Measurements from ENCODE around the gene GLYATL1B.
"Not testable (repeated sequence)": the region's sequence is repeated elsewhere in the genome, so short reads cannot be mapped to it uniquely, and the experiment has no call there.

The GLYATL1B gene, protein sequence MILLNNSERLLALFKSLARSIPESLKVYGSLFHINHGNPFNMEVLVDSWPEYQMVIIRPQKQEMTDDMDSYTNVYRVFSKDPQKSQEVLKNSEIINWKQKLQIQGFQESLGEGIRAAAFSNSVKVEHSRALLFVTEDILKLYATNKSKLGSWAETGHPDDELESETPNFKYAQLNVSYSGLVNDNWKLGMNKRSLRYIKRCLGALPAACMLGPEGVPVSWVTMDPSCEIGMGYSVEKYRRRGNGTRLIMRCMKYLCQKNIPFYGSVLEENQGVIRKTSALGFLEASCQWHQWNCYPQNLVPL

DNA sequence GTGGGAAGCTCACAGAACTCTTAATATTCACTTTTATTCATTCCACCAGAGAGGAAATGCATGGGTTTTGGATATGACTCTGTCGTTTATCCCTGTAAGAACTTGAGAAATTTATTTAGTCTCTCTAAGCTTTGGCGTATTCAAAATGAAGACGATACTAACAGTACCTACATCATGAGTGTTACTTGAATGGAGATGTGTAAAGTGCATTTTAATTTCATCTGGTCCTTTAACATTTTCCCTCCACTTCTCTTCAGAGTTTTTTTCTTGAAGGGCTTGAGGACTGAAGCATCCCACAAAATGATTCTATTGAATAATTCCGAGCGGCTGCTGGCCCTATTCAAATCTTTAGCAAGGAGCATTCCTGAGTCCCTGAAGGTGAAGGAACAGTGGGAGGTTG is at the start of gene GLYATL1B:
GLYATL1B (plus strand) TSS at position 301 of the 400 bp plus-strand sequence; CDS start at position 301, 0 bp downstream.
- not testable (repeated sequence) for DNase-seq (ENCODE audit: low read depth in 1 of 2, low spot score in 1 of 2)

DNA sequence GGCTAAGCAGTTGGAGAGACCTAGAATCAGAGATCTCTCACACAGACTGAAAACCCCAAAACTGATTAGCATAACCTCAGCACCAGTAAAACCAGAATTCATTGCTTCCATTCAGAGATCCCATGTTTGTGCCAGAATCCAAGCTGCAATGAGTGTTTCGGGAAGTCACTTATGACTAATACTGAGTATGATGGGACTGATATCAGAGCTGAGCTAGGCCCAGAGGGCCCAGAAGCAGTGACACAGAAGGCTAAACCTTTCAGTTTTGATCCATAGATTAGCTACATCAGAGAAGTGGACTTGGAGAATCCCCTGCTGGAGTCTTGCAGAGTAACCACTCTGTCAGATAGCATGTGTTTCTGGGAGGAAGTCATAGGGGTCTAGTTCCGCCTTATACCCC is 49.6 kb upstream of the GLYATL1B start:
- DNase-seq (ENCODE audit: low read depth in 1 of 2, low spot score in 1 of 2), result not testable (repeated sequence)

DNA sequence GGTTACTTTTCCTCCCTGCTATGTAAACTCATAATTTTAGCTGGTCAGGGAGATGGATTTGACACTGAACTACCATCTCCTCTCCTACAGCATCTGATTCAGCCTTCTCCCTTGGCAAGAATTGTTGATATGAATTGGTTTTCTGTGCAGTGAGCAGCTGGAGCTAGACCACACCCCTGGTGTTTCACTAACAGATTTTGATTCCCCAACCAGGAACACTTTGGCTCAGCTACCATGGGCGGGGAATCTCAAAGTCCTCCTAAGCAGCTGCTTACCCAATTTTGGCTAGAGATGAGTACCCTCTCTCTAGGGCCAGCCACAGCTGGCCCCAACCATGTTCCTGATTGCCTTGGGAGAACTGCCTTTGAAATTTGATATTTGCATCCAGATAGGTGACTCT is 48.7 kb upstream of the GLYATL1B start:
- DNase-seq (ENCODE audit: low read depth in 1 of 2, low spot score in 1 of 2), result not testable (repeated sequence)

DNA sequence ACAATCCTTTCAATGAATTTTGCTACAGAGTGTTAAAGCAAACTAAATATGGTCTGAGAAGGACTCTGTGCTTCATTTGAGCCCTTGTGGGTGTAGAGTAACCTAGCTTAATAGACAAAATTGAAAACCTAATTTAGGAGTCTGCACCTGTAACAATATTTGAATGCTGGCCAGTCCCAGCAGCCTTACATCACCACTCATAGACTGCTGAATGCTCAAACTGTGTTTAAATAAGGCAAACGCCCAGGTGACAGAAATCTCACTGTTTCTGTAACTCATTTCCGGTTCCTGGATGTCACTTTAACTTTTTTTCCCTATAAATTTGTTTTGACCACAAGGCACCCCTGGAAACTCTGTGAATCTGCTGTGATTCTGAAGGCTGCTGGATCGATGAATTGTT is 45.5 kb upstream of the GLYATL1B start:
- no peak for DNase-seq (ENCODE audit: low read depth in 1 of 2, low spot score in 1 of 2)

DNA sequence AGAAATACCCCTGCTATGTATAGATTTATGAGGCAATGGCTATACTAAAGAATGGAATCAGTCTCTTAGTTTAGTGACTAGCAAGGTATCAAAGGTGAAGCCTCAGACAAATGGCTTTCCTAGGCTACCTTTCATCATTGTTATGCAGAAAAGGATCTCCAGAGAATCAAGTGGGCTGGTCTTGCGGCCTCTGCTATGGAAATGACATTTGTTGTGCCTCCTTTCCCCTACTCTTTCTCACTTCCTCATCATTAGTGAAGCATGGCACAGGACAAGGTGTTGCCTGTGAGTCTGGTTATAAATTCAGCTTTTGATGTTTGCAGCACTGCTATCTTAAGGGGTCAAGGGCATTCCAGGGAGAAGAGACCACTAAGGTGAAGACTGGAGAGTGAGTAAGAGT is 34.7 kb upstream of the GLYATL1B start:
- not testable (repeated sequence) for DNase-seq (ENCODE audit: low read depth in 1 of 2, low spot score in 1 of 2)

DNA sequence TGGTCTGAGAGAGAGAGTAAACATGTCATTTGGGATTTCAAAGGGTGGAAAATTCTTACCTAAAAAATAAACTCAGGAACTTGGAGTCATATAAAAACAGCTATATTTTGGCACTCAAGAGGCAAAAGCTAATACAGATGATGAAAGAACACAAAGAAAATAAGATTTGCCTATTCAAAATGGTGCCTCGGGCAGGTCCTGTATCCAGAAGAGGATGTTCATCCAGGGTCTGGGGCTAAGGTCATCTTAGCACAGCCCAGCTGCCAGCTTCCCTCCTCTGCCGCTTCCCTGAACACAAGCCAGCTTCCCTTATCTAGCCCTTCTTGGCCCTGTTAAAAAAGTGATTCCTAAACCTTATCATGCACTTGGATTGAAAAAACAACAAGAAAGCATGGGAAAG is 33.8 kb upstream of the GLYATL1B start:
- not testable (repeated sequence) for DNase-seq (ENCODE audit: low read depth in 1 of 2, low spot score in 1 of 2)

DNA sequence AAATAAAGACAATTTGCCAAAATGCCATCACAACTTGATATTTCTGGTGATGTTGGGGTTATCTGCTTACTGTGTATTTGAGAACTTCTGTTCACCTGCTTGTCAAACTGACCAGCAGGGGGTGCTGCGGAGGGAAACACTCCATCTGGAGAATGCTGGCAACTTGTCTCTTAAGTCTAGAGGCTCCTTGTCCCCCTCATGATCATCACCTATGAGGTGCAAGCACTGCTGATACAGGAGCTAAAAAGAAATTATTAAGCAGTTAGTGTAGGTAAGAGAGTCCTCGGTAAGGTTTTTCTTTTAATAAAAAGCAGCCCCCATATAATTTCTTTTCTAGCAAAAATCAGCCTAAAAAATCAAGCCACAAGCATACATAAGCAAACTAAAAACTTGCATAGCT is 32.7 kb upstream of the GLYATL1B start:
- DNase-seq (ENCODE audit: low read depth in 1 of 2, low spot score in 1 of 2), result peak; percentile 45 to 70

DNA sequence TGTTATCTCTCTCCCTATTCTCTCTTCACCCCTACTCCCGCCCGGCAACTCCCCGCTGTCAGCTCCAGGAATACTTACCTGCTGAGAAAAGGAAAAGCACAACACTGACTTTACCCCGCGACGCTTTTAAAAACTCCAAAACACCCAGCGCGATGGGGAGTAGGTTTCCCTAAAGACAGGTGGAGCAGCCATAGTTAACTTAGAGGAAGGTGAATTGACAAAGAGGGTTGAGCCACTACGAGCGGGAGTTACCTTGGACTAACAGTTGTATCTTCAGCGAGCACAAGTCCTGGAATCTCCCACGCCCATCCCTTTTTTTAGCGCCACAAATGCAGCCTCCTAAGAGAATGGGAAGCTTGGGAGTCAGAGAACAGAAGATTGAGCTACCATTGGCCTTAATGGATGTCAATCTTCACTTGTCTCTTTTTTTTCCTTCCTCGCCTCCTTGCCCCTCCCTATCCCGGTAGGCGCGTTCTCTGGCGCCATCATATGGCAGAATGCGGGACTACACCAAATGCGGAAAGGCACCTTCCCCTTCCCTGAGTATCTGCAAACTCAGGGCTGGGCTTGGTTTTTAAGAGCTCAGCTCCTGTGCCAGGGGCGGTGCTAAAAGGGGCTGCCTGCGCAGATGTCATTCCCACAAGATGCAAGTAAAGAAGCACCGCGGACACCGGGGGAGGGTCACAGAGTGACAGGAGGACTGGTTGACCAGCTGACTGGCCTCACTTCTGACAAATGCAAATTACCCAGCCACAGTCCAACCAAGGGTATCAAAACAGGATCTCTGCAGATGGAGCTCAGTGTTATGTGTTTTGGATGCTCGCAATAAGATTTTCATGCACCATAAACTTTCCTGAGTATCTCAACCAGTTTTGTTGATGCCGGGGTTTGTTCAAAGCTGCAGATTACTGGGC is 27.7 kb upstream of the GLYATL1B start:
- DNase-seq (ENCODE audit: low read depth in 1 of 2, low spot score in 1 of 2), result peak; percentile 38 to 74

DNA sequence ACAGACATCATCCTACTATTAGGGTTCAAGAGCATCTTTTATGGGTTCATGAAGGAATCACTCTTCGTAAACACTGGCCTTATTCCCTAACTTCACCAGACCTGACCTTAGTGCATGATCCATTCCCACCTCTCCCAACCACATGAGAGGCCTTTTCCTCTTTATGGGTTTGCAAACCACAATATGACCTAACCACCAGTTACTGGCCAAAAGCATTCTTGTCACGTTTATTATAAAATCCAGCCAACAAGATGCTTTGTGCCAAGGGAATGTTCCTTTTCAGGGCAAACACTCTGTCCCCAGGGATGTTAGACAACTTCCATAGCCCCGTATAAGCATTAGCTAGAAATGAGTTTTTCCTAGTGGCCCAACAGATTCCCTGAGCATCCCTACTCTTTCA is 26.0 kb upstream of the GLYATL1B start:
- not testable (repeated sequence) for DNase-seq (ENCODE audit: low read depth in 1 of 2, low spot score in 1 of 2)

DNA sequence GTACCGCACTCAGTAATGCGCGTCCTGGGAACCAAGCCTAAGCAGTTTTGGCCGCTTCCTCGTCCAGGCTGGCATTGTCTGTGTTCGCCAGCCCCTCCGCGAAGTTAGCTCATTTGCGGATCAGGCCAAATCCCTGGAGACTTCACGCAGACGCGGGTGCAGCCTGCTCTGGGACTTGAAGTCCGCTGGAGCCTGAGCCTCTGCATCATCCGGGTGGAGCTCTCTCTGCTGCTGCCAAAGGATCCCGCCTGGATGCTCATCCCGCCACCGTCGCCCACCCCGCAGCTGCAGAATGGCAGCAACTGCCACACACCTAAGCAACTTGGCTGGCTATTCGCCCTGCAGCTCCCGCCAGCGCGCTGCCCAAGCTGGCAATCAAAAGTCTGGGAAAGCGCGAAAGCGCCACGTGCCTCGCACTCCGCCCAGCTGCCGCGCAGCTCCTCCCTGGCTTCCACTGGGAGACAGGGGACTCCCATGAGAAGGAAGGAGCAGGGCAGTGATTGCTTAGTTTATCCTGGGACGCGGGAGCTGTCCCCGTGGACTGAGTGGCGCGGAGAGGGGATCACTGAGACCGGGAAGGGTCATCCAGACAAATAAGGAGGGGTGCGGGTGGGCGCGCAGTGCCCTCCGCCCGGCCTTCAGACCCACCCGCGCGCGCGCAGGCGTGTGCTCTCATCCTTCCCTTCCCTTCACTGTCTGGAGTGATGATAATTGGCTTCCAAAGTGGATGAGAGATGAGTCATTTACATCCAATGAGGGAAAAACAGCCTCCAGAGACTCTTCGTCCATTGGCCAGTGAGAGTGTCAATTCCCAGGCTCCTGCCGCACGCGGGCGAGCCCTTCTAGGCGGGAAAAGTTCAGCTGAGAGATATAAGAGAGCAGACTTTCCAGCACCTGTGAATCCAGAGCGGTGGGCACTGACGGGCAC is 23.2 kb upstream of the GLYATL1B start:
- no peak for DNase-seq (ENCODE audit: low read depth in 1 of 2, low spot score in 1 of 2)

DNA sequence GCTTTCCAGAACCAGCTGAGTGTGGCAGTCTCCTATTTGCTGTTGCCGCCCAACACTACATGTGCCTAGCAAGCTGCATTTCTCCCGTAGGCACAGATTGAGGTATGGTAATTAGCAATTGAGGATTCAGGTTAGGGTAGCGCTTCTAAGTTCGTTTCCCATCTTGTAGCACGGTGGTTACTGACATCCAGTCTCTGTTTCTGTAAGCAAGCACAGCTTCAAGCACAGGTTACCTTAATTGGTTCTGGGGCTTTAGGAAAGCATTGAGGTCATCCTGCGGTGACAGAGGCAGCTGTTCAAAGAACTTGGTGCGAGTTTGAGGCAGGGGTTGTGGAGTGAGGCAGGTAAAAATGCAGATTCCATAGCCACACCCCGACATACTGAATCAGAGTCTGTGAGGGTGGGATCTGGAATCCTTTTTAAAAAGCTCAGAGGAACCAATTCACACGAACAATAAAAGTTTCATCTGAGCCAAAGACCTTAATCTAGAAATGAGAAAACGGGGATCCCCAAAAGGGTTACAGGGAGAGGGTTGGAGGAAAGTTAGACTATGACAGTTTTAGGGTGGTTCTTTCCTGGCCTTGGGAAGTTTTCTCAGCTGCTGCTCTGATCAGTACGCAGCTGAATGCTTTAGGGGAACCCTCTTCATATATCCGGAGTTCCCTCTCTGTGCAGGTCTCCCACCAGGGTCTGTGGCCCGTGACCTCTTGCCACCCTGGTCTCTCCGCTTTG is 21.9 kb upstream of the GLYATL1B start:
- not testable (repeated sequence) for DNase-seq (ENCODE audit: low read depth in 1 of 2, low spot score in 1 of 2)

DNA sequence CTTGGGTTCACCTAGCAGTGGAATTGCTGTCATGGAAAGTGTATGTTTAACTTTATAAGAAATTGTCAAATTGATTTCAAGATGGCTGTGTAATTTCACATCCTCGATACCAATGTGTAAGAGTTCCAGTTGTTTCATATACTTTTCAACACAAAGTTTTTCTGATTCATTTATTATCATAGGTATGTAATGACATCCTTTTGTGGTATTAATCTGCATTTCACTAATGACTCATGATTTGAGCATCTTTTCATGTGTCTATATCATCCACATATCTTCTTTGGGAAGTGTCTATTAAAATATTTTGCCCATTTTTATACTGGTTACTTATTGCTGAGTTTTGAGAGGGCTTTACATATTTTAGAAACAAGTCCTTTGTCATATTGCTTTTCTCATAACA is 17.0 kb upstream of the GLYATL1B start:
- DNase-seq (ENCODE audit: low read depth in 1 of 2, low spot score in 1 of 2), result no peak

DNA sequence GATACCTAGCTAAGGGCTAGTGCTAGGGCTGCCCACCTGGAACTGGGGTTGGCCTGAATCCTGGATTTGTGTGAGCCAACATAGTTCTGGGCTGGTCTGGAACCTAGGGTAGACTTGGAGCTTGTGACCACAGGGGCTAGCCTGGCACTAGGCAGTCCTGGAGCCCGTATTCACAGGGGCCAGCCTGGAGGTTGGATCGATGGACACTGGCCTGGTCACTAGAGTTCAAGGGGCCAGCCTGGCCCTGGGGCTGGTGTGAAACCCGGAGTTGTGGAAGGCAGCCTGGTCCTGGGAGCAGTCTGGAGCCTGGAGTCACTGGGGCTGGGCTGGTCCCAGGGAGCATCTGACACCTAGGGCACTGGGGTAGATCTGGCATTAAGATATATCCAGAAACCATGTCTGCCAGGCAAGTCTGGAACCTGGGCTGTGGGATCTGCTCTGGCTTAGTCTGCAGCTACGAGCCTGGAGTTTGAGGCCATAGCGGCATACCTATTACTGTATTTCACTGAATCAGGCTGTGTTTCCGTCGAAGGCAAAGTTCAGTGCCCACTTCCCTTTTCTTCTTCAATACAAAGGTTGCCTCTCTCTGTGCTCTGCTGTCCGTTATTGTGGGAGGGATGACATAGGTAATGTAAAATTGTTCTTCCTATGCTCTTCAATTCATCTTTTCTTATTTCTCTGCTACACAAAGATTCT is 9.1 kb upstream of the GLYATL1B start:
- no peak for DNase-seq (ENCODE audit: low read depth in 1 of 2, low spot score in 1 of 2)

DNA sequence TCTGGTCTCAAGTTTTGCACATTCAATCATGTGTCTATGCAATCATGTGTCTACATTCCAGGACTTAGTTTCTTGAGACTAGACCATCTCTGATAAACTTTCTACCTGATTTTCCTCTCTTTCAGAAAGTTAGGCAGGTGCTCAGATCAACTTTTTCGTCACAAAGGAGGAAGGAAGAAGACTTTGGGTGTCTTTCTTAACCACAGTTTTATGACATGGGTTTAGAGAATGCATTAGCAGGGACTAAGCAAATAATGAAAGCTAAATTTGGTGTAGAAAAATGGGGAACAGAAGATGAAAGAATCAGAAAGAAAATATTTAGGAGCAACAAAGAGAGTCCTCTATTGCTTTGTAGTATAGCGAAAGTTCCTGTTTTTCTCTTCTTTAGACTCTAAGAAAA is 7.7 kb upstream of the GLYATL1B start:
- no peak for DNase-seq (ENCODE audit: low read depth in 1 of 2, low spot score in 1 of 2)

DNA sequence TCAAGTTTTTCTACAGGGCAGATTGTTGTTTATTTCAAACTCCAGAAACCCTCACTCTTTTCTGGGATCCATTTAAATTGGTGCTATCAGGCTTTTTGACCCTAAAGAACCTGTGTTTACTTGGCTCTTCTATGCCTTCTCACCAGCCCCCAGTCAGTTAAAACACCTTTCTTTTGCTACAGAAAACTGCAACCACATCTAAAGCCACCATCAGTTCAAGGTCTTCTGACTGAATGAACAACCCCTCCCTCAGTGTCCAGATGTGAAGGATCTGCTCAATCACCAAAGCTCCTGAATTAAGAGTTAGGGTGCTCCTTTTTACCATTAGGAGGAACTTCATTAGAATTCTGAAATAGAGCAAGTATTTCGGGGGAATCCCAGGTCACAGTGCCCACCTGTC is 7.0 kb upstream of the GLYATL1B start:
- DNase-seq (ENCODE audit: low read depth in 1 of 2, low spot score in 1 of 2), result no peak

DNA sequence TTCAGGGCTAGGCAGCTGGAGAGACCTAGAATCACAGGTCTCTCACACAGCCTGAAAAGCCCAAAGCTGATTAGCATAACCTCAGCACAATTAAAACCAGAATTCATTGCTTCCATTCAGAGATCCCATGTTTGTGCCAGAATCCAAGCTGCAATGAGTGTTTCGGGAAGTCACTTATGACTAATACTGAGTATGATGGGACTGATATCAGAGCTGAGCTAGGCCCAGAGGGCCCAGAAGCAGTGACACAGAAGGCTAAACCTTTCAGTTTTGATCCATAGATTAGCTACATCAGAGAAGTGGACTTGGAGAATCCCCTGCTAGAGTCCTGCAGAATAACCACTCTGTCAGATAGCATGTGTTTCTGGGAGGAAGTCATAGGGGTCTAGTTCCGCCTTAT is 5.7 kb upstream of the GLYATL1B start:
- not testable (repeated sequence) for DNase-seq (ENCODE audit: low read depth in 1 of 2, low spot score in 1 of 2)

DNA sequence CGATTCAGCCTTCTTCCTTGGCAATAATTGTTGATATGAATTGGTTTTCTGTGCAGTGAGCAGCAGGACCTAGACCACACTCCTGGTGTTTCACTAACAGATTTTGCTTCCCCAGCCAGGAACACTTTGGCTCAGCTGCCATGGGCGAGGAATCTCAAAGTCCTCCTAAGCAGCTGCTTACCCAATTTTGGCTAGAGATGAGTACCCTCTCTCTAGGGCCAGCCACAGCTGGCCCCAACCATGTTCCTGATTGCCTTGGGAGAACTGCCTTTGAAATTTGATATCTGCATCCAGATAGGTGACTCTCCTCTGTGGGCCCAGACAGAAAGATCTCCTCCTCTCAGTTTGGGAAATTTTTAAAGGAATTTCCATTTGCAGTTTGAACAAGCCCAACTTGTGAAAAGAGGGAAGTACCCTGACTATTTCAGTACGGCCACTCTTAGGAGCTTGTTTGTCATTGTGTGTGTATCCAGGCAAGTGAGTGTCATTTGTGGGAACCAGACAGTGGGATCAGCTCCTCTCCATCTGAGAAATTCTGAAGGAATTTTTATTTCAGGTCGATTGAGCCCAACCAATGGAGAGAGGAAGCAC is 4.6 kb upstream of the GLYATL1B start:
- DNase-seq (ENCODE audit: low read depth in 1 of 2, low spot score in 1 of 2), result not testable (repeated sequence)

DNA sequence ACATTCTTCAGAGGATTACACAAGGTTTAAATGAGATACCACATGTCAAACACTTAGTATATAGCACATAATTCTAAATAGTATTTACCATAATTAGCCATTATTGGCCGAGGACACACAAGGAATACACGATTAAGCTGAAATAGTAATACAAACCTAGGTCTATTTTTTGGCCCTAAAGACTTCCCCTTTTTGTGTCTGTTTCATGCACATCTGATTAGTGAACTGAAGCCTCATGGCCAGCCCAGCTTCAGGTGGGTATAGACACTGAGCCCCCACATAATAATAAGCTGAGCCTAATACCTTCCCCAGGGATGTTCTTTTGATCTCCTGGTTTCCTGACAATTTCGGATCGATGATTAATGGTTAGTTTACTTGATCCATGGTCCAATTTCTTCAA is 2.1 kb downstream of the GLYATL1B start:
- DNase-seq (ENCODE audit: low read depth in 1 of 2, low spot score in 1 of 2), result no peak

DNA sequence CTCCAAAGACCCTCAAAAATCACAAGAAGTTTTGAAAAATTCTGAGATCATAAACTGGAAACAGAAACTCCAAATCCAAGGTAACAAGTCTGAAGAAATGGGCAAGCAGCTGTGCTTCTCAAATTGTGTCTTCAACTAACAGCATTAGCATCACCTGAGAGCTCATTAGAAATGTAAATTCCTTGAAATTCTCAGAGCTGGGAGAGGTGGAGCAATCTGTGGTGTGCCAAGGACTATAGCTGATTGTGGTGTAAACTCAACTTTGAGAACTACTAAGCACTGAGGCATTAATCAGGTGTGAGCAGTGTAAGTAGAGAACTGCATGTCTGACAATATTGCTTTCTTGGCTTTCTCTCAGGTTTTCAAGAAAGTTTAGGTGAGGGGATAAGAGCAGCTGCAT is 7.5 kb downstream of the GLYATL1B start:
- not testable (repeated sequence) for DNase-seq (ENCODE audit: low read depth in 1 of 2, low spot score in 1 of 2)
